Keratinocyte (primary cell): Measurements from ENCODE around the gene PDIA3. TPM values are rescaled to one million over a fixed set of nuclear protein-coding genes. Genes with fewer than 3 reads are reported as not detected.

ENCODE experiments used
- DNase-seq: peaks from one replicate; pipeline ENCODE4 v3.0.0-alpha.2; 2011; ENCODE audit warnings: low read depth, missing footprints, low spot score
- FAIRE-seq: peaks from 2 replicates; lab custom pipeline; 2011; peaks lifted over from hg19 to GRCh38; lab: Jason Lieb, UNC
- H2AFZ ChIP-seq: 2 replicates; pipeline ENCODE4 v1.6.0; 2012; ENCODE audit warnings: low read length, control low read depth, inconsistent platforms; ENCODE audit not compliant: control insufficient read depth
- H3K27ac ChIP-seq: 2 replicates; pipeline ENCODE4 v1.5.1; 2011; ENCODE audit warnings: low read length; ENCODE audit not compliant: control insufficient read depth, insufficient read depth
- H3K27me3 ChIP-seq: 3 replicates; pipeline ENCODE4 v1.6.0; 2011; ENCODE audit warnings: low read length; ENCODE audit not compliant: control insufficient read depth, insufficient read depth; ENCODE audit errors: extremely low read depth
- H3K36me3 ChIP-seq, 2 experiments: 2 replicates in 1 of 2; 3 replicates in 1 of 2; pipeline ENCODE4 v1.5.1; 2011; ENCODE audit warnings: low read length in 2 of 2, mild to moderate bottlenecking in 1 of 2; ENCODE audit not compliant: control insufficient read depth in 2 of 2, insufficient read depth in 2 of 2; ENCODE audit errors: extremely low read depth in 1 of 2
- H3K4me1 ChIP-seq: 3 replicates; pipeline ENCODE4 v1.5.1; 2011; ENCODE audit warnings: low read length; ENCODE audit not compliant: control insufficient read depth, insufficient read depth; ENCODE audit errors: extremely low read depth
- H3K4me2 ChIP-seq: 3 replicates; pipeline ENCODE4 v1.6.0; 2011; ENCODE audit warnings: low read depth, low read length; ENCODE audit not compliant: control insufficient read depth, insufficient read depth; ENCODE audit errors: extremely low read depth
- H3K4me3 ChIP-seq, 3 experiments: fragments of 200-600 bp in 1 of 3; sonication (generic) in 1 of 3; 2 replicates in 2 of 3; 3 replicates in 1 of 3; pipeline ENCODE4 v1.5.1; 2011 to 2016; ENCODE audit warnings: low read length in 3 of 3, mild to moderate bottlenecking in 3 of 3, control low read depth in 2 of 3, inconsistent platforms in 1 of 3, low read depth in 1 of 3, mixed read lengths in 1 of 3, mixed run types in 1 of 3, moderate library complexity in 1 of 3; ENCODE audit not compliant: control insufficient read depth in 2 of 3, insufficient read depth in 2 of 3; ENCODE audit errors: extremely low read depth in 1 of 3
- H3K79me2 ChIP-seq: 2 replicates; pipeline ENCODE4 v1.6.0; 2012; ENCODE audit warnings: low read length; ENCODE audit not compliant: control insufficient read depth, insufficient read depth
- H3K9ac ChIP-seq: 3 replicates; pipeline ENCODE4 v1.6.0; 2011; ENCODE audit warnings: low read length; ENCODE audit not compliant: control insufficient read depth, insufficient read depth; ENCODE audit errors: extremely low read depth
- H3K9me1 ChIP-seq: 3 replicates; pipeline ENCODE4 v1.6.0; 2011; ENCODE audit warnings: low read length; ENCODE audit not compliant: control insufficient read depth, insufficient read depth; ENCODE audit errors: extremely low read depth
- H3K9me3 ChIP-seq: 2 replicates; pipeline ENCODE4 v1.5.1; 2012; ENCODE audit warnings: low read depth, low read length; ENCODE audit not compliant: control insufficient read depth
- H4K20me1 ChIP-seq: 3 replicates; pipeline ENCODE4 v1.6.0; 2011; ENCODE audit warnings: low read length; ENCODE audit not compliant: control insufficient read depth, insufficient read depth; ENCODE audit errors: extremely low read depth
- CTCF ChIP-seq, 3 experiments: IDR thresholded peaks in 1 of 3; conservative IDR thresholded peaks in 1 of 3; optimal IDR thresholded peaks in 1 of 3; 2 replicates in 2 of 3; 3 replicates in 1 of 3; pipeline versions ENCODE3 to v1.5.1; 2011; ENCODE audit warnings: low read length in 3 of 3, mild to moderate bottlenecking in 3 of 3, moderate library complexity in 2 of 3, control low read depth in 1 of 3, inconsistent platforms in 1 of 3; ENCODE audit not compliant: insufficient read depth in 2 of 3; ENCODE audit errors: extremely low read depth in 1 of 3
- EZH2 ChIP-seq: IDR thresholded peaks from one replicate; pipeline ENCODE4 v1.6.1; 2012; ENCODE audit warnings: inconsistent platforms, mild to moderate bottlenecking, low read length, moderate library complexity
- dilution Hi-C: fragments of 300-500 bp; cut with MboI; formaldehyde crosslinking; loops from one replicate; pipeline ENCODE4 v1.7.0; 2020; ENCODE audit warnings: low sequenced_read_pairs; ENCODE audit not compliant: extremely low pct_ligation_motif_present
- polyA plus RNA-seq, 5 experiments: library from polyadenylated mRNA; depleted of rRNA in 3 of 5; stranded (reverse) in 3 of 5; stranded (forward) in 1 of 5; unstranded in 1 of 5; fragments of >200 nt; gene quantifications; 1 replicate in 1 of 5; 2 replicates in 3 of 5; 3 replicates in 1 of 5; pipeline versions ENCODE4 v1.2.1 to v1.2.3, GENCODE V29; 2011 to 2012; ENCODE audit warnings: missing spikeins in 2 of 5, low read depth in 1 of 5, low replicate concordance in 1 of 5

The PDIA3 gene
- polyA plus RNA-seq, 1 donor (not counting 4 experiments of a cell fraction or from before 2014, with no cell fraction given): 338 TPM

GRCh38 chr15:43791993-43792760 lies 45.9 kb downstream of the PDIA3 start, which contains the start of gene SERF2:
SERF2 (plus strand) TSS chr15:43792320; CDS start chr15:43792377, 57 bp downstream.
- Histone ChIP-seq H4K20me1 (no peaks in the 10 kb centered on the region), H3K9me1 (no peaks in the 10 kb centered on the region), H3K27me3 (no peaks in the 10 kb centered on the region), H3K9me3 (no peaks in the 10 kb centered on the region), H3K4me1 (peaks cover 17% of the 10 kb centered on the region), H2AFZ (peak within 1 kb of the TSS; percentile 98), H3K4me3 (peak within 1 kb of the TSS; percentile 94 to 96 (median 94)), H3K4me2 (peak within 1 kb of the TSS; percentile 95), H3K9ac (peak within 1 kb of the TSS; percentile 100), H3K27ac (peak within 1 kb of the TSS; percentile 97), H3K79me2 (peaks cover 33% of the 10 kb centered on the region), H3K36me3 (peaks cover 19 to 37% of the 10 kb centered on the region in 2 experiments)
- TF ChIP-seq EZH2 (no peak), CTCF (optimal IDR thresholded peaks at IDR 0.05 in 1 of 3, IDR thresholded peaks at IDR 0.05 in 1 of 3, conservative IDR thresholded peaks at IDR 0.05 in 1 of 3; ENCODE audit: extremely low read depth in 1 of 3, insufficient read depth in 2 of 3, low read length in 3 of 3) (no peak)
- dilution Hi-C loops: no loop called here
- FAIRE-seq (no peak), DNase-seq (peak; percentile 95)

- Histone ChIP-seq H3K4me3 (peak overlapping the region; percentile 94 to 96 (median 94)), H3K27ac (peak overlapping the region; percentile 97), H3K79me2 (peaks cover 33% of the 10 kb centered on the region), H3K4me2 (peak overlapping the region; percentile 95), H4K20me1 (no peaks in the 10 kb centered on the region), H2AFZ (no peak overlapping the region), H3K36me3 (peaks cover 19 to 37% of the 10 kb centered on the region in 2 experiments), H3K27me3 (no peaks in the 10 kb centered on the region), H3K9me1 (no peaks in the 10 kb centered on the region), H3K9me3 (no peaks in the 10 kb centered on the region), H3K4me1 (peaks cover 17% of the 10 kb centered on the region), H3K9ac (peak overlapping the region; percentile 100)
- no peak for TF ChIP-seq EZH2
- peak in 1 of 3 experiments; percentile 17 for TF ChIP-seq CTCF (optimal IDR thresholded peaks at IDR 0.05 in 1 of 3, IDR thresholded peaks at IDR 0.05 in 1 of 3, conservative IDR thresholded peaks at IDR 0.05 in 1 of 3; ENCODE audit: extremely low read depth in 1 of 3, insufficient read depth in 2 of 3, low read length in 3 of 3)
- FAIRE-seq (no peak), DNase-seq (no peak)
- dilution Hi-C loops: no loop called here
These were observed 46.7 kb downstream of the PDIA3 start for GRCh38 chr15:43792761-43793476.
